Femur (tissue), 1 donor: ENCODE measurements around the gene TFDP1.
"Not testable (repeated sequence)": the region's sequence is repeated elsewhere in the genome, so short reads cannot be mapped to it uniquely, and the experiment has no call there.

Experiments
- DNase-seq: peaks from one replicate; pipeline ENCODE4 v3.0.0-alpha.2; 2017

TFDP1 gene

DNA sequence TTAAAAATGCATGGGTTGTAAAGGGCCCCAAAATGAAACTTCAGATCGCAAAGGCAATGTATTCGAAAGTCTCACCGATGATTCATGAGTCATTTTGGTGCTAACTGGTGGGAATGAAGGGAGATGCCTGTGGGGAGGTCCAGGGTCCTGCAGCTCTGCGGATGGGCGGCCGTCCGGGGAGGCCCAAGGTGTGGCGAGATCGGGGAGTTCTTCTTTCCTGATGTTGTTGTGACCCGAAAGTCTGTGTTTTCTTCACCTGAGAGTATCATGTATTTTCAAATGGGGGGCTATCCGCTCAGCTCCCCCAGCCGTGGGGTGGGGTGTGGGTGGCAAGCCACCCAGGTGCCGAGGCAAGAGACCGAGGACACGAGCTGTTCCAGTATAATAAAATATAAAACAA lies 36.5 kb downstream of the TFDP1 start:
- no peak for DNase-seq

DNA sequence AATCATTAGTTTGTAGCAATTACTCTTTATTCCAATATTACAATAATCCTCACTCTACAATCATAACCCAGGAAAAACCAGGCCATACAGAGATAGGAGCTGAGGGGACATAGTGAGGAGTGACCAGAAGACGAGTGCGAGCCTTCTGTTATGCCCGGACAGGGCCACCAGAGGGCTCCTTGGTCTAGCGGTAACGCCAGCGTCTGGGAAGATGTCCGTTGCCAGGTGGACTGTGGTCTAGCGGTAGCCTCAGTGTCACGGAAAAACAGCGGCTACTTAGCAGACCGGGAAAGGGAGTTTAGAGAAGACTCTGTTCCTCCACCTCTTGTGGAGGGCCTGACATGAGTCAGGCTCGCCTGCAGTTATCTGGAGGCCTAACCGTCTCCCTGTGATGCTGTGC lies 36.9 kb downstream of the TFDP1 start:
- not testable (repeated sequence) for DNase-seq

DNA sequence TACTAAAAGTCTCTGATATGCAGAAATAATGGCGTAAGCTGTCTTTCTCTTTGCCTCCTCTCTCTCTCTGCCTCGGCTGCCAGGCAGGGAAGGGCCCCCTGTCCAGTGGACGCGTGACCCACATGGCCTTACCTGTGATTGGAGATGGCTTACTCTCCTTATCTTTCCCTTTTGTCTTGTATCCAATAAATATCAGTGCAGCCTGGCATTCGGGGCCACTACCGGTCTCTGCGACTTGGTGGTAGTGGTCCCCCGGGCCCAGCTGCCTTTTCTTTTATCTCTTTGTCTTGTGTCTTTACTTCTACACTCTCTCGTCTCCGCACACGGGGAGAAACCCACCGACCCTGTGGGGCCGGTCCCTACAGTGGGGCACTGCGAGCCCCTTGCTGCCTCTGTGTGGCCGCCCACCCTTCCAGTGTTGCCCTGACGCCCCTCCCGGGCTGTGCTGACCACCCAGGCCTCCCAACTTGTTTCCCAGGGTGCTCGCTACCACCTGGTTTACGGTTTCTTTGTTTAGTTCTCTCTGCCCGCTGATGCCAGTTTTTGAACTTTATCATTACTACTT lies 37.5 kb downstream of the TFDP1 start:
- DNase-seq: not testable (repeated sequence)

DNA sequence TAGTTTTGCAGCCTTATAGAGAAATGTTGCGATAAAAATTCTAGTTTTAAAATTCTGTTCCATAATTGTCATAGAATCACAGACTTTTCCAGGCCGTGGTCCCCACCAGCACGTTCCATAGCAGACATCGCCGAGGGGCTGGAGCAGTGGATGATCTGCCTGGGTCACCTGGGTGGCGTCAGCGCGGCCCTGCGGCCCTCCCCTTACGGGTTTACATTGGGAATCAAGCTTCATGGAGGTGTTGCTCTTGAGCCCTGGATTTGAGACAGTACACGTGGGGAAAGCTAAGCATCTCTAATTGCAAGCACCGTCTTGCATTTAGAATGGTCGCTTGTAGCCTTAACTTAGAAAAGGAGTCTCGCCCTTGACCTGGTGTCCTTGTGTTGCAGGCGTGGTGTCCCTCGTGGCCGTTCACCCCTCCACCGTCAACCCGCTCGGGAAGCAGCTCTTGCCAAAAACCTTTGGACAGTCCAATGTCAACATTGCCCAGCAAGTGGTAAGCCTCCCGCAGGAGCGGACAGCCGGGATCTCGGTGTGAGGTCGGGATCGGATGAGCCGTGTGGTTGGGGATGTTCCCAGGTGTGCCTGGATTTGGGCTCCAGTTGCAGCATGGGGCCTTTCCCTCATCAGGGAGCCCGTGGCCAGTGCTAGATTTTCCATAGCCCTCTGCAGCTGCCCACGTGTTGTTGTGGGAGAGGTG lies 38.4 kb downstream of the TFDP1 start:
- no peak for DNase-seq

DNA sequence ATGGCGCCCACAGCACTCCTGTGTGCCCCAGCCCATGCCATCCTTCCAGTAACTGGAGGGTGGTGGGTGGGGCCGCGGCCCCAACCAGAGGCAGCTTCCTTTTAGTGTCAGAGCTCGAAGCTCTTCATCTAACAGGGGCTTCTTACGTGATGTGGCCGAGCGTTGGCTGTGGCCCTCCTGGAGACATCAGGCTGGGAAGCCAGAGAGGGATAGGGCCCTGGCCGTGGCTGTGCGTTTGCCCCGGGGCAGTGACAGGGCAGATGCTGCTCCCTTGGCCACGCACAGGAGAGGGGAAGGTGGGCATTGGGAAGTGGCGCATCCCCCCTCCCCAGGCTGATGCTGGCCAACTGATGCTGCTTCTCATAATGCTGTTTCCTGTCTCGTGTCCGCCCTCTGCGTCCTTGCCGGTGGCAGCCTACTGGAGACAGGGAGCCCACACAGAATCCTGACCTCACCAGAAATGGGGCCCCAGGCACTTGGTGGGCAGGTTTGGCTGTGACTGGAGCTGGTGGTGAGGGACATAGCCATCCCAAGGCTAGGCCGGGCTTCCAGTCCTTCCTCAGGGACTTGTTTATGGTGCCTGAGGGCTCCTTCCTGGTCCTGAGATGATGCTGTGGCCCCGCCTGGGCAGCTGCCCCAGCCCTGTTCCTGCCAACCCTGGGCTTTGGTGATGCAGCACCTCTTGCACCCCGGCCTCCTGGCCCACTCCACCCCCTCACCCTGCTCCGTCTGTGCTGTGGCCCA lies 39.1 kb downstream of the TFDP1 start:
- no peak for DNase-seq

DNA sequence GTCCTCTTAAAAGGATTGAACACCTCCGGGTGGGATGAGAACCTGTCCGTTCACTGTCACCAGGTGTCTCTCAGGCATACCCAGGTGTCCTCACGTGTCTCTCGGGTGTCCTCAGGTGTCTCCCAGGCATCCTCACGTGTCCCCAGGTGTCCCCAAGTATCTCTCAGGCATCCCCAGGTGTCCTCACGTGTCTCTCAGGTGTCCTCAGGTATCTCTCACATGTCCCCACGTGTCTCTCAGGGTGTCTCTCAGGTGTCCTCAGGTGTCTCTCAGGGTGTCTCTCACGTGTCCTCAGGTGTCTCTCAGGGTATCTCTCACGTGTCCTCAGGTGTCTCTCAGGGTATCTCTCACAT lies 39.7 kb downstream of the TFDP1 start:
- no peak for DNase-seq

DNA sequence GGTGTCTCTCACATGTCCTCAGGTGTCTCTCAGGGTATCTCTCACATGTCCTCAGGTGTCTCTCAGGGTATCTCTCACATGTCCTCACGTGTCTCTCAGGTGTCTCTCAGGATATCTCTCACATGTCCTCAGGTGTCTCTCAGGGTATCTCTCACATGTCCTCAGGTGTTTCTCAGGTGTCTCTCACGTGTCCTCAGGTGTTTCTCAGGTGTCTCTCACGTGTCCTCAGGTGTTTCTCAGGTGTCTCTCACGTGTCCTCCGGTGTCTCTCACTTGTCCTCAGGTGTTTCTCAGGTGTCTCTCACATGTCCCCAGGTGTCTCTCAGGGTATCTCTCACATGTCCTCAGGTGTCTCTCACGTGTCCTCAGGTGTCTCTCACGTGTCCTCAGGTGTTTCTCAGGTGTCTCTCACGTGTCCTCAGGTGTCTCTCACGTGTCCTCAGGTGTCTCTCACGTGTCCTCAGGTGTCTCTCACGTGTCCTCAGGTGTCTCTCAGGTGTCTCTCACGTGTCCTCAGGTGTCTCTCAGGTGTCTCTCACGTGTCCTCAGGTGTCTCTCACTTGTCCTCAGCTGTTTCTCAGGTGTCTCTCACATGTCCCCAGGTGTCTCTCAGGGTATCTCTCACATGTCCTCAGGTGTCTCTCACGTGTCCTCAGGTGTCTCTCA lies 40.2 kb downstream of the TFDP1 start:
- not testable (repeated sequence) for DNase-seq

DNA sequence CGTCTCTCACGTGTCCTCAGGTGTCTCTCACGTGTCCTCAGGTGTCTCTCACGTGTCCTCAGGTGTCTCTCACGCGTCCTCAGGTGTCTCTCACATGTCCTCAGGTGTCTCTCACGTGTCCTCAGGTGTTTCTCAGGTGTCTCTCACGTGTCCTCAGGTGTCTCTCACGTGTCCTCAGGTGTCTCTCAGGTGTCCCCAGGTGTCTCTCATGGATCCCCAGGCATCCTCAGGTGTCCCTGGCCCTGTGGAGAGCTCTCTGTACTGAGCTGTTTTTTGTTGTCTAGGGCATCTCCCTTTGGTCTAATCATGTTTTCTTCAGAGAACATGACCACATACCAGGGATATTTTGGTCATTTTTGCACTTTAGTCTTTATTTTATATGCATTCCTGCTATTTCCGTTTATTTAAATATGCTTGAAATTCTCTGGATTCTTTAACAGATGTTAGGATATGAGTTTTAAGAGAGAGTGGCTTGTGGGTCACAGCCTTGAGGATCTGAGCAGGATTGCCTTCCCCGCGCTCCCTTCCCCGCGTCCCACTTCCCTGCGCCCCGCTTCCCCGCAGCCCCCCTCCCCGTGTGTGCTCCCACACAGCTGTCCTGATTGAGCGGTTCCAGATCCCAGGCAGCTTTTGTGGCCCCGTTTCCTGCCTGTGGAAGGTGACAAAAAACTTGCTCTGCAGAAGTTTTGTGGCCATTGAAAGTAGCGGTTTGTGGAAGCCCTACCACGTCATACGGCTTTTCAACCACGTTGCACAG lies 41.6 kb downstream of the TFDP1 start:
- DNase-seq: no peak

DNA sequence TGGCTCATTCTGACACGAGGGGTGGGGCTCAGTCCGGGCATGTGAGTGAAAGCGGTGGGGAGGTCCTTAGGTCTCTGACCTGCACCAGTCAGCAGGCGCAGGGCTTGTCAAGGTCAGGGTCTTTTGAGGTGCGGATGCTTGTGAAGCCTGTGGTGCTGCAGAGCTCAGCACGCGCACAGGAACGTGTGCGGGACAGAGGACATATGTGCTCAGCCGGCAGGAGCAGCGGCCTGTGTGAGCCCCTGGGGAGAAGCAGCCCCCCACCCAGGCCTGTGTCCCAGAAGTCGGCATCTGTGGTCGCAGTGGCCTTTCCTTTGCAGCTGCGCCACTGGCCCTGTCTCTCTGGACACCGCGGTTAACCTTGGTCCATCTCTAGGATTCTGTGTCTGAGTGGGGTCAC lies 42.6 kb downstream of the TFDP1 start:
- no peak for DNase-seq

DNA sequence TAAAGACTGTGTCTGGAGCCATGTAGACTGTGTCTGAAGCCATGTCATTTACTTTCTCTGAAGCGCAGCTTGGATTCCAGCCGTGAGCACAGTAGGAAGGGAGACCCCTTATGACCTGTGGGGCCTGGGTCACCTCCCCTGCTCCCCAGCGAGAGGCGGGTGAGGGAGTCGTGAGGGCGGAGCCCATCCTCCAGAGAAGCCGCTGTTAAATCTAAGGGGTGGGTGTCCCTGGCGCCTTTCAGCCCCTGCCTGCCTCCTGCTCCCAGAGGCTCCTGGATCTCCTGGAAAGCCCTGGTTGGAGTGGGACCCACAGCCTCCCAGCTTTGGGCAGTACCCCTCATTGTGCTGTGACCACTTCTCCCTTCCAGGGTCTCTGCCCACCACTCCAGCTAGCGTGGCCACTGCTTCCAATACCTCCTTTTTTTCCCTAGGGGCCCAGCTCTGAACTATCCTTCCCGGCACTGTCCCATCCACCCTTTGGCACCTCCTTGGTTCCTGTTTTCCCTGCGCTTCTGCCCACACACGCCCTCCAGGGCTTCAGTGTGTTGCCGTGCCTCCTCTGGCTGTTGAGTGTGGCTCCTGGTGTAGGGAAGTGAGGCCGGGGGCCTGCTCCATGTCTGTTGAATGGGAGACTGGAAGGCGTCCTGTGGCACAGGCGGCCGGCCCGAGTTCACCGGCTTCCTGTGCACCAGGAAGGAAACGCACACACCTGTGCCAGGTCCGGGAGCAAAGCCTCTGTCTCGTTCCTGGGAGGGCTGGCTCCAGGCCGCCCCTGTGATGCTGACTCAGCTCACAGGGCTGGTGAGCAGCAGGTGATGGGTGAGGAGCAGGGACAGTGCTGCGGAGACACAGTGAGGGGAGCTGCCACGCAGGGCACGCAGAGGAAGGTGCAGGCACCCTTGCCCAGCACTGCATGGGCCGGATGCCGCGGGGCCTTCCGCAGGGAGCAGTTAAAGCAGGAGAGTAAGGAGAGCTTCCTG lies 44.0 kb downstream of the TFDP1 start:
- DNase-seq: no peak

DNA sequence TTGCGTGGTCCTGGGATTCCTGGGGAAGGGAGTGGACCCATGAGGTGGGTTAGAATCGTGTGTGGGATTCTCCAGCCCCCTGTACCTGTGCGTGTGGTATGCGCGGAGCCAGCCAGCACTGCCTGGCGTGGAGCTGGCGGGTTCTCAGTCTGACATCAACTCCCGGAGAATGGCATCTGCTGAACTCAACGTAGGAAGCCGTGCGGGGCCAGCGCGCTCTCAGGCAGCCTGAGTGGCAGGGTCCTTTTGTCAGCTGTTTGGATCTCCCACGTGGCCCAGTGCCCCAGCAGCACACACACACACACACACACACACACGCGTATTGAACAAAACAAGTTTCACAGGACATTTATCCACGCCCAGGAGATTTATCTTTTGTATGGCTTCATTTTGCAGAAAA lies 45.3 kb downstream of the TFDP1 start:
- no peak for DNase-seq

DNA sequence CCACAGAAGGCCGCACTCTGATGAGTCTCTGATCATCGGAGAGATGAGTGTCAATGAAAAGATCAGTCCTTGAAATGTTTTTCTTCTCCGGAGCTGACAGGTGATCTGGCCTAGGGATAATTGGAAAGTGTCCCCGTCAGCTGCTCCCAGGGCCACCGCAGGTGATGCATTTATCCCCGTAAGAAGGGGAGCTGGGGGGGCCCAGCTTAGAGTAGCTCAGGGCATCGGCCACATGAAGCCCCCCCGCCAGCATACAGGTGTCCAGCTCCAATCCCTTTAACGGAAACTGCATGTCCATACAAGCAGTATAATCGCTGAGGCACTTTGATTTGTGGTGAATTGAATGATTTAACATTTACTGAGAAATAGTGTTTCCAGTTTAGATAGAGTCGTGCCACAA lies 45.7 kb downstream of the TFDP1 start:
- DNase-seq: no peak

DNA sequence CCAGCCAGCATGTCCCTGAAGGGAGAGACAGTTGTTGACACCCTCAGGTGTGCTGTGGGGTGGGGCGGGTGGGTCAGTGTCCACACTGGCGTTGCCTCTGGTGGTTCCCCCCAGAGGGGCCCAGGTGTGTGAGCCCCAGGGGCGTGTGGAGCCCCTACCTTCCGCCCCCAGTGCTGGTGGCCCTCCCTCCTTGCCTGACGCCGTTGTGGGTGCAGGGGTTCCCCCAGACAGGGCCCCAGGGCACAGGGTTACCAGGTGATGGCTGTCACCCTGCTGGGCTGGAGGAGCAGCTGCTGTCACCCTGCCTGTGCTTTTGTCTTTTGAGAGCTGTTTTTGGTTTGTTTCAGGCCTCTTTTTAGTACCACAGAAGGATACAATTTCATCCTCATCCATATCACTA lies 46.3 kb downstream of the TFDP1 start:
- no peak for DNase-seq

DNA sequence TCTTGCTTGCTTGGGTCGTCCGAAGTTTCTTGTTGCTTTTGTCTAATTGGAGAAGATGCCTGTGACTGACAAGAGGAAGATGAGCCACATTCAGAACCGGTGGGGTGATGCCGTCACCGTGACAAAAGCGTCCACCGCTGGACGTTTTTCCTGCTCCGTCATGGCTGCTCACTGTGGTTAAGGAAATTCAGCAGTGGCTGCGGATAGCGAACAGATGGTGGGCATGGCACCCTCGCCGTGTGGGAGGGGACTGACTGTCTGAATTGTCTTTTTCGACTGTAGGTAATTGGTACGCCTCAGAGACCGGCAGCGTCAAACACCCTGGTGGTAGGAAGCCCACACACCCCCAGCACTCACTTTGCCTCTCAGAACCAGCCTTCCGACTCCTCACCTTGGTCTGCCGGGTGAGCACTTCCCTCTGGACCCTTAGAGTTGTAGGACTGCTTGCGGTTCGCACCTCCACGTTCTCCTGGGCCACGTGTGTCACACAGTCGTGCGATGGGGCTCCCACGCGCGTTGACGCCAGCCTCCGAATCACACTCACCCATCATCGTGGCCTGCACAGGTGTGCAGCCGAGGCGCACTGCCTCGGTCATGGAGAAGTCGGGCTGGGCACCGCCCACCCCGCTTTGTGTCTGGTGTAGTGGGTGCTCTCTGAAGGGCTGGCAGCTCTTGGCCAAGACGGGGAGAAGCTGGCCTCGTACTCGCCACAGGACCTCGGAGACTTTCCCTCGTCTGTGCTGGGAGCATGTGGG lies 47.0 kb downstream of the TFDP1 start:
- no peak for DNase-seq

DNA sequence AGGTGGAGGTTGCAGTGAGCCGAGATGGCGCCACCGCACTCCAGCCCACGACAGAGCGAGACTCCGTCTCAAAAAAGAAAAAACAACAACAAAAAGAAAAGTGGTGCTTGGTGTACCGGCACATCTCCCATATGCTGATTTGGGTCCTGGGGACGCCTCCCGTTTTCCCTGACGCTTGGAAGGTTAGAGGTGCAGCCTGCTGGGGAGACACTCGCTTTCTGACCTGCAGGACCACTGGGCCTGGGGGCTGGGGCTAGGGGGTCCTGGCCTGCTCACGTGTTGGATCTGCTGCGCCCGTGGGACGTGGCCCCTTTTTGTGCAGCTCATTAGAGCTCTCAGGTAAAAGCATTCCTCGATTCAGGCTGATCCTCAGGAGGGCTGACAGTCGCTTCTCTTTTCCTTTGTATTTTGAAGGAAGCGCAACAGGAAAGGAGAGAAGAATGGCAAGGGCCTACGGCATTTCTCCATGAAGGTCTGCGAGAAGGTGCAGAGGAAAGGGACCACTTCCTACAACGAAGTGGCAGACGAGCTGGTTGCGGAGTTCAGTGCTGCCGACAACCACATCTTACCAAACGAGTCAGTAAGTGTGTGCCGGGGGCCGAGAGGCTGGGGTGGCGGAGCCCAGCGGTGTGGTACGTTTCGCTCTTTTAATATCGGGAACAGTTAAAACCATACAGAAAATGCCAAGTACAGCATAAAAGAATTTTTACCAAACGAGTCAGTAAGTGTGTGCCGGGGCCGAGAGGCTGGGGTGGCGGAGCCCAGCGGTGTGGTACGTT lies 48.3 kb downstream of the TFDP1 start:
- DNase-seq: no peak

DNA sequence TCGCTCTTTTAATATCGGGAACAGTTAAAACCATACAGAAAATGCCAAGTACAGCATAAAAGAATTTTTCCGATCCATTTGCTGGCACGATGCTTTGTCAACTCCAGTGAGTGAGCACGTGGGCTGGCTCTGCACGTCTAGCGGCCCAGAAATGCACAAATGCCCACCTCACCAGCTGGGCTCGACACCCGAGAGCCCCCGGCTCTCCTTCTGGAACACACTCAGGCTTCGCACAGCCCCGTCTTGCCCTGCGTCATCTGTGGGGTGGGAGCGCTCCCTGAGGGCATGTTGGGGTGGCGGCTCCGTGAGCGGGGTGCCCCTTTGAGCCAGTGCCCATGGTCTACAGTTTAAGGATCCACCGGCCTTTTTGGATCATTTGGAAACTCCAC lies 48.9 kb downstream of the TFDP1 start:
- DNase-seq: no peak

DNA sequence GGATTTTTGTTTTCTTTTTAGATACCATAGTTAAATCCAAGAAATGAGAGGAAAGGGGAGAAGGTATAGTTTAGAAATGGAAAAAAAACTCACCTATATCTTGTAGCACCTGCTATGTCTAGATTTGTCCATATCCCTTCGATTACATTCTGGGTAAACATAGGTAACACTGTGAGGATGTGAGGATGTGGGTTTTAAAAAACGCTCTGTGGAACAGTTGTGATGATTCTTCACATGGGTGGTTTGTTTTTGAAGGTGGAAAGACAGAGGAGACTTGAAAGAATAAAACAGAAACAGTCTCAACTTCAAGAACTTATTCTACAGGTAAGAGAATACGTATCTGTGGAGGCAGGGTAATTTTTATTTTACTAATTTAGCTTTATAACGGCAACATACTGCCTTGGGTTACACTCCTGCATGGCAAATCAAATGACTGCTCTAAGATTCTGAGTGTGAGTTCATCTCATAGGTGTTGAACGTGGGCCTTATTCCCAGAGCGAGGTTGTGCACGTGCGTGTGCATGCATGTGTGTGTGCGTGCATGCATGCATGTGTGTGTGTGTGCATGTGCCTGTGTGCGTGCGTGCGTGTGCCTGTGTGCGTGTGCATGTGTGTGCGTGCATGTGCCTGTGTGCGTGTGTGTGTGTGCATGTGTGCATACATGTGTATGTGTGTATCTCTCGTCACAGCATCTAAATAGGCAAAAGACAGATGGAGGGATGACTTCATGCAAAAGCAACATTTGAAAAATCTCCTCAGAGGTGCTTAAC lies 49.9 kb downstream of the TFDP1 start:
- no peak for DNase-seq

DNA sequence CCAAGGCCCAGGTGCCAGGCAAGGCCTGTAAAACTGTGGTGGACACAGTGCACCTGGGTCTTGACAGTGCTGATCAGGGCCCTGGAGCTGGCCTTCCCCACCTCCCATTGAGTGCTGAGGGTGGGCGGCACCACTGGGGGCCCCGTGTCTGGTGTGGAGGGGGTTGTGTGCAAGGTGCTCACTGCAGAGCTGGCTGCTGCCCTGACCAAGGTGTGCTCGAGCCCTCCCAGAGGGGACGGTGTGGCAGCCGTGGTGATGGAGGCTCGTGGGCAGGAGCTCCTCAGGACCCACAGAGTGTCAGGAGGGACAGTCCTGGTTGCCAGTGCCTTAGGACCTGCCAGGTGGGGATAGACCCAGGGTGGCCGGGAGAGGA lies 50.5 kb downstream of the TFDP1 start:
- DNase-seq: no peak

DNA sequence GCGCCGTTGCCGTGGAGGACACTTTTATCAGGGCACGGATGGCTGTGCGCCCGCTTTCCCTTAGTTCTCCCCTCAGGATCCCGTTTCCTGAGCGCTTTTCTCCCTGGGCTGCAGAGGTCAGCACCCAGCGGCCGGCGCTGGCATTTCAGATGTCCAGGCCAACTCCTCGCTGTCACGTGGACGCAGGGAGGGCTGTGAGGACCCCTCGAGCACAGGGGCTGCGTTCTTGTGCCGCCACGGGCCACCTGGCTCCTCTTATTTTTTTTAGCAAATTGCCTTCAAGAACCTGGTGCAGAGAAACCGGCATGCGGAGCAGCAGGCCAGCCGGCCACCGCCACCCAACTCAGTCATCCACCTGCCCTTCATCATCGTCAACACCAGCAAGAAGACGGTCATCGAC lies 51.2 kb downstream of the TFDP1 start:
- DNase-seq: no peak
